ENCODE measurements around the gene IFT27. TPM values are rescaled to one million over a fixed set of nuclear protein-coding genes. Genes with fewer than 3 reads are reported as not detected.
A peak's percentile ranks its signal among the peaks of the same experiment; 100 is the strongest.

The IFT27 gene
- polyA plus RNA-seq, 1 donor (not counting 4 experiments of a cell fraction or from before 2014, with no cell fraction given) = 18.5 TPM

- H3K27me3 ChIP-seq (ENCODE audit: control insufficient read depth, extremely low read depth, insufficient read depth, low read length) = peaks cover 73% of the 10 kb centered on the region
- H3K9me1 ChIP-seq (ENCODE audit: control insufficient read depth, extremely low read depth, insufficient read depth, low read length) = no peaks in the 10 kb centered on the region
- H3K36me3 ChIP-seq (ENCODE audit: control insufficient read depth in 2 of 2, extremely low read depth in 1 of 2, insufficient read depth in 2 of 2, low read length in 2 of 2) = no peaks in the 10 kb centered on the region
- no peak overlapping the region for H3K4me3 ChIP-seq (ENCODE audit: control insufficient read depth in 2 of 3, extremely low read depth in 1 of 3, insufficient read depth in 2 of 3, low read depth in 1 of 3, low read length in 3 of 3)
- dilution Hi-C loops (cut with MboI; ENCODE audit: extremely low pct_ligation_motif_present, low sequenced_read_pairs) = no loop called here
- H3K27ac ChIP-seq (ENCODE audit: control insufficient read depth, insufficient read depth, low read length) = no peak overlapping the region
- H3K4me2 ChIP-seq (ENCODE audit: control insufficient read depth, extremely low read depth, insufficient read depth, low read depth, low read length) = no peak overlapping the region
- no peaks in the 10 kb centered on the region for H4K20me1 ChIP-seq (ENCODE audit: control insufficient read depth, extremely low read depth, insufficient read depth, low read length)
- H3K4me1 ChIP-seq (ENCODE audit: control insufficient read depth, extremely low read depth, insufficient read depth, low read length) = no peaks in the 10 kb centered on the region
- no peak overlapping the region for H2AFZ ChIP-seq (ENCODE audit: control insufficient read depth, low read length)
- TF ChIP-seq, protein P1, sequence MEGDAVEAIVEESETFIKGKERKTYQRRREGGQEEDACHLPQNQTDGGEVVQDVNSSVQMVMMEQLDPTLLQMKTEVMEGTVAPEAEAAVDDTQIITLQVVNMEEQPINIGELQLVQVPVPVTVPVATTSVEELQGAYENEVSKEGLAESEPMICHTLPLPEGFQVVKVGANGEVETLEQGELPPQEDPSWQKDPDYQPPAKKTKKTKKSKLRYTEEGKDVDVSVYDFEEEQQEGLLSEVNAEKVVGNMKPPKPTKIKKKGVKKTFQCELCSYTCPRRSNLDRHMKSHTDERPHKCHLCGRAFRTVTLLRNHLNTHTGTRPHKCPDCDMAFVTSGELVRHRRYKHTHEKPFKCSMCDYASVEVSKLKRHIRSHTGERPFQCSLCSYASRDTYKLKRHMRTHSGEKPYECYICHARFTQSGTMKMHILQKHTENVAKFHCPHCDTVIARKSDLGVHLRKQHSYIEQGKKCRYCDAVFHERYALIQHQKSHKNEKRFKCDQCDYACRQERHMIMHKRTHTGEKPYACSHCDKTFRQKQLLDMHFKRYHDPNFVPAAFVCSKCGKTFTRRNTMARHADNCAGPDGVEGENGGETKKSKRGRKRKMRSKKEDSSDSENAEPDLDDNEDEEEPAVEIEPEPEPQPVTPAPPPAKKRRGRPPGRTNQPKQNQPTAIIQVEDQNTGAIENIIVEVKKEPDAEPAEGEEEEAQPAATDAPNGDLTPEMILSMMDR (optimal IDR thresholded peaks at IDR 0.05 in 1 of 3, IDR thresholded peaks at IDR 0.05 in 1 of 3, conservative IDR thresholded peaks at IDR 0.05 in 1 of 3; ENCODE audit: extremely low read depth in 1 of 3, insufficient read depth in 2 of 3, low read length in 3 of 3) = no peak
- TF ChIP-seq EZH2 (IDR thresholded peaks at IDR 0.05; ENCODE audit: low read length) = no peak
- FAIRE-seq = no peak
- no peaks in the 10 kb centered on the region for H3K79me2 ChIP-seq (ENCODE audit: control insufficient read depth, insufficient read depth, low read length)
- no peak overlapping the region for H3K9ac ChIP-seq (ENCODE audit: control insufficient read depth, extremely low read depth, insufficient read depth, low read length)
- DNase-seq (ENCODE audit: low read depth, low spot score) = no peak
- H3K9me3 ChIP-seq (ENCODE audit: control insufficient read depth, low read depth, low read length) = no peaks in the 10 kb centered on the region
These were observed 41.6 kb upstream of the IFT27 start for GRCh38 chr22:36817525-36817848.

DNA sequence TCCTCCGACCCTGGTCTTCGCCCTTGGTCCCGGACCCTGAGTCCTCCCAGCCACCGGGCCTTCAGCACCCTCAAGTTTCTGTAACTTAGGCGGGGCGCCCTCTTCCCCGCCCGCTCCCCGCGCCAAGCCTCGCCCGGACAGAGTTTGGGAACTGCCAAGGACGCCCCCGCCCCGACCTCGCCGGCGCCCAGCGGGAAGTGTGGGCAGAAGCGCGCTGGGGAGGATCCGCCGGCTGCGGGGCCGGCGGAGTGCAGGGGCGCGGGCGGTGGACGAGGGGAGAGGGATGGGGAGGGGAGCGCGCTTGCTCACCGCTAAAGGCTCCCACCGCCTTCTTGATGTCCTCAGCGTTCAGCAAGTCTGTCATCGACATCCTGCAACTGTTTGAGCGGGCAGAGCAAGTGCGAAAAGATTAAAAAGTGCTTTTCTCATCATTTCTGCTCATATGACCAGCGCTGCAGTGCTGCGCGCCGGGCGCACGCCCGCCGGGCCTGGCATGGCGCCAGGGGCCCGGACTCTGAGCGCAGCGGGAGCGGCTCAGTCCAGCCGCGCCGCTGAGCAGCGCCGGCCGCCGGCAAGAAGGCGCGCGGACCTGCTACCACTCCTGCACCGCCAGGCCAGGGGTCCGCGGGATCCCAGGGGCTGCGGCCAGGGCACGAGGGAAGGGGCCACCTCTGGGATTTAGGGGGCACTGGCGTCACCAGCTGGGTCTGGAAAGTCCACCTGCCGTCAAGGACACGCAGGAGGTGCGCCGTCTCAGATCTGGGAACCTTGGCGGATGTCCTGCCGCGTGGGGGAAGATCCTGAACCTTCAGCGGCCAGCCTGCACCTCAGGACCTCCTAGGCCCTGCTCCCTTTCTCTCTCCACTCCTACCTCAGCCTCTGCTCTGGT, 41.0 kb upstream of the IFT27 start, which contains the start of gene PVALB:
TSS of gene PVALB (minus strand) at position 400 of the 889 bp plus-strand sequence. CDS start at position 370, 30 bp downstream.
- no peaks in the 10 kb centered on the region for H3K4me1 ChIP-seq (ENCODE audit: control insufficient read depth, extremely low read depth, insufficient read depth, low read length)
- no peaks in the 10 kb centered on the region for H3K9me3 ChIP-seq (ENCODE audit: control insufficient read depth, low read depth, low read length)
- peak; percentile 85 for TF ChIP-seq EZH2 (IDR thresholded peaks at IDR 0.05; ENCODE audit: low read length)
- TF ChIP-seq, protein P1 (optimal IDR thresholded peaks at IDR 0.05 in 1 of 3, IDR thresholded peaks at IDR 0.05 in 1 of 3, conservative IDR thresholded peaks at IDR 0.05 in 1 of 3; ENCODE audit: extremely low read depth in 1 of 3, insufficient read depth in 2 of 3, low read length in 3 of 3) = no peak
- no peak within 1 kb of the TSS for H3K4me2 ChIP-seq (ENCODE audit: control insufficient read depth, extremely low read depth, insufficient read depth, low read depth, low read length)
- H3K79me2 ChIP-seq (ENCODE audit: control insufficient read depth, insufficient read depth, low read length) = no peaks in the 10 kb centered on the region
- no peak for DNase-seq (ENCODE audit: low read depth, low spot score)
- no peaks in the 10 kb centered on the region for H4K20me1 ChIP-seq (ENCODE audit: control insufficient read depth, extremely low read depth, insufficient read depth, low read length)
- no peaks in the 10 kb centered on the region for H3K9me1 ChIP-seq (ENCODE audit: control insufficient read depth, extremely low read depth, insufficient read depth, low read length)
- no peak within 1 kb of the TSS for H2AFZ ChIP-seq (ENCODE audit: control insufficient read depth, low read length)
- H3K36me3 ChIP-seq (ENCODE audit: control insufficient read depth in 2 of 2, extremely low read depth in 1 of 2, insufficient read depth in 2 of 2, low read length in 2 of 2) = no peaks in the 10 kb centered on the region
- no peak for FAIRE-seq
- H3K27me3 ChIP-seq (ENCODE audit: control insufficient read depth, extremely low read depth, insufficient read depth, low read length) = peaks cover 73% of the 10 kb centered on the region
- H3K4me3 ChIP-seq (ENCODE audit: control insufficient read depth in 2 of 3, extremely low read depth in 1 of 3, insufficient read depth in 2 of 3, low read depth in 1 of 3, low read length in 3 of 3) = no peak within 1 kb of the TSS
- H3K9ac ChIP-seq (ENCODE audit: control insufficient read depth, extremely low read depth, insufficient read depth, low read length) = no peak within 1 kb of the TSS
- H3K27ac ChIP-seq (ENCODE audit: control insufficient read depth, insufficient read depth, low read length) = no peak within 1 kb of the TSS
- dilution Hi-C loops (cut with MboI; ENCODE audit: extremely low pct_ligation_motif_present, low sequenced_read_pairs) = no loop called here
